CD4-positive, alpha-beta T cell treated with Interleukin-4 for 1 hour (primary cell): Measurements from ENCODE around the gene PIK3AP1.
A peak's percentile ranks its signal among the peaks of the same experiment; 100 is the strongest.
"Not testable (repeated sequence)": the region's sequence is repeated elsewhere in the genome, so short reads cannot be mapped to it uniquely, and the experiment has no call there.

ENCODE experiments used
- DNase-seq, 2 donors: peaks; one replicate each; pipeline ENCODE4 v3.0.0-alpha.2; 2020 to 2022

The PIK3AP1 gene, protein sequence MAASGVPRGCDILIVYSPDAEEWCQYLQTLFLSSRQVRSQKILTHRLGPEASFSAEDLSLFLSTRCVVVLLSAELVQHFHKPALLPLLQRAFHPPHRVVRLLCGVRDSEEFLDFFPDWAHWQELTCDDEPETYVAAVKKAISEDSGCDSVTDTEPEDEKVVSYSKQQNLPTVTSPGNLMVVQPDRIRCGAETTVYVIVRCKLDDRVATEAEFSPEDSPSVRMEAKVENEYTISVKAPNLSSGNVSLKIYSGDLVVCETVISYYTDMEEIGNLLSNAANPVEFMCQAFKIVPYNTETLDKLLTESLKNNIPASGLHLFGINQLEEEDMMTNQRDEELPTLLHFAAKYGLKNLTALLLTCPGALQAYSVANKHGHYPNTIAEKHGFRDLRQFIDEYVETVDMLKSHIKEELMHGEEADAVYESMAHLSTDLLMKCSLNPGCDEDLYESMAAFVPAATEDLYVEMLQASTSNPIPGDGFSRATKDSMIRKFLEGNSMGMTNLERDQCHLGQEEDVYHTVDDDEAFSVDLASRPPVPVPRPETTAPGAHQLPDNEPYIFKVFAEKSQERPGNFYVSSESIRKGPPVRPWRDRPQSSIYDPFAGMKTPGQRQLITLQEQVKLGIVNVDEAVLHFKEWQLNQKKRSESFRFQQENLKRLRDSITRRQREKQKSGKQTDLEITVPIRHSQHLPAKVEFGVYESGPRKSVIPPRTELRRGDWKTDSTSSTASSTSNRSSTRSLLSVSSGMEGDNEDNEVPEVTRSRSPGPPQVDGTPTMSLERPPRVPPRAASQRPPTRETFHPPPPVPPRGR

DNA sequence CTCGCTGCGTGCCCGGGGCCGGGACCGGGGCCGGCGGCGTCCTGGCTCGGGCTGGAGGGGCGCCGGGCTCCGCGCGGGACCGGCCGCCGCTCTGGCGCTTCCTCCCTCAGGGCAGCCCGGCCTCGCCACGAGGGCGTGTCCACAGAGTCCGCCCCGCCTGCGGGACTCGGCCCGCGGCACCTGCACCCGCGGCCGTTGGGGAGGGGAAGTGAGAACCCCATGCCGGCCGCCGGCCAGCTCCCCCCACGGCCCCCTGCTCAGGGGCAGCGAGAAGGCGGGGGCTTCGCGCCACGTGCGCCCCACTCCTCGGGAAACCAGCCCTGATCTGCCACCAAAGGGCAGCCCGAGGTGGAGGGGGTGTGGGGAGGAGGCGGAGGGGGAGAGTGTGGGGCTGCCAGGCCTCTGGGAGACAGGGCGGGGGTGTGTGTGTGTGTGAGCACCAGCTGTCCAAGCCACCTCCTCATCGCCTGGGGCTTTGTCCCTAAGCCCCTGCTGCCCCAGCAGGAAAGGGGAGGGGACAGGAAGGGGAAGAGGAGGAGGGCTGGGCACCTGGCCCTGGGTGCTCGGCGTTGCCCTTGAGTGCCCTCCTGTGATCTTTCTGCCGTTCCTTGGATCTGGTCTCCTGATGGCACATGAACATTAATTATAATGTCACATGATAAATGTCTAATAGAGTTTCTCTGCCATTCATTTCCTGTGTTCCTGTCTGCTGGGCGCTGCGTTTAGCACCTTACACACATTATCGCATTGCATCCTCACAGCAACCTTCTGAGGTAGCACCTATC, at the start of gene PIK3AP1:
Gene PIK3AP1 (minus strand): TSS at position 93 of the 785 bp plus-strand sequence. CDS start 120 bp downstream, outside the sequence.
- peak; percentile 50 to 61 for DNase-seq

- DNase-seq = no peak
Measured at GRCh38 chr10:96768136-96768535, 47.8 kb upstream of the PIK3AP1 start.

DNA sequence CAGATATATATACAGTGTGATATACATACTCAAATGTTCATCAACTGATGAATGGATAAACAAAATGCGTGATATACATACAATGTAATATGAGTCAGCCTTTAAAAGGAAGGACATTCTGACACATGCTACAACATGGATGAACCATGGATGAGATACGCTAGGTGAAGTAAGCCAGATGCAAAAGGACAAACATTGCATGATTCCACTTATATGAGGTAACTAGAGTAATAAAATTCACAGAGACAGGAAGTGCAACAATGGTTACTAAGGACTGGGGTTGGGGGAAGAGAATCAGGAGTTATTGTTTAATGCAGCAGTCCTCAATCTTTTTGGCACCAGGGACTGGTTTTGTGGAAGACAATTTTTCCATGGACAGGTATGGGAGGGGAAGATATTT, 47.3 kb upstream of the PIK3AP1 start:
- DNase-seq = no peak

- DNase-seq = peak; percentile 75 to 77
Measured at GRCh38 chr10:96765406-96766240, 45.3 kb upstream of the PIK3AP1 start.

- DNase-seq = no peak
Measured at GRCh38 chr10:96764425-96765060, 44.2 kb upstream of the PIK3AP1 start.

DNA sequence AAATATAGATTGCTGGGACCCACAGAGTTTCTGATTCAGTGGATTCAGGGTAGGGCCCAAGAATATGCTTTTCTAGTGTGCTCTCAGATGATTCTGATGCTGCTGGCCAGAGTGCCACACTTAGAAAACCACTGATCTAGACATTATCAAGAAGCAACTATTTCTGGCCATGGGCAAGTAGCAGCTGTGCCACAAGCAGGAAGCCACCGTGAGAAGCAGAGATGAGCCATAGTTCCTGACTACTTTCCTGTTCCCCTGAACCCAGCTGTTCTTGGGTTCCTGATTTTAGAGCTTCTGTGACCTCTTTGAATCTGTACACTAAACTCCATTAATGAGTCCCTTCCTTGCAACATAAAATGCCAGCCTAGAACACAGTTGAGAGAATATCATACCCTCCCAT, 38.1 kb upstream of the PIK3AP1 start:
- DNase-seq = peak in 1 of 2 donors; percentile 43

DNA sequence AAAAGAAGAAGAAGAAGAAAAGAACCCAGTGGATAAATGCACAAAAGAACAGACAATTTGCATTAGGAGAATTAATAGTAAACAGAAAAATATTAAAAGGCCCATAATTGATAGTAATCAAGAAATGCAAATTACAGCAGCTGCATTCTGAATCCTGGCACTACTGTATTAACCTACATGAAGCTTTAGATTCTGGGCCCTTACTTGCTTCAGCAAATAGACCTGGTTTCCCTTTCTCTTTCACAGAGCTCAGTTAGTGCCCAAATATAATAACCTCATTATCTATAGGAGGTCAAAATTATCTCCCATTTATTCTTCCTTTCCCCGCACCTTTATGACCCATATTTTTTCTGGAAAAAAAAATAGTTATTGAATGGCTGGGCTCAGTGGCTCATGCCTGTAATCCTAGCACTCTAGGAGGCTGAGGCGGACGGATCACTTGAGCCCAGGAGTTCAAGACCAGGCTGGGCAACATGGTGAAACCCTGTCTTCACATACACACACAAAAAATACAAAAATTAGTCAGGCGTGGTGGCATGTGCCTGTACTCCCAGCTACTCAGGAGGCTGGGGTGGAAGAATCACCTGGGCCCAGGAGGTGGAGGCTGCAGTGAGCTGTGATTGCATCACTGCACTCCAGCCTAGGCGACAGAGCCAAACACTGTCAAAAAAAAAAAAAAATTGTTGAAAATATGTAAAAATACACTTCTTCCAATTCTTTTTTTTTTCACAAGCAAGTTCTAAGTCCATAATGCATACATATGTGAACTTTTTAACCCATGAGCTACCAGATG, 36.0 kb upstream of the PIK3AP1 start:
- DNase-seq = no peak

DNA sequence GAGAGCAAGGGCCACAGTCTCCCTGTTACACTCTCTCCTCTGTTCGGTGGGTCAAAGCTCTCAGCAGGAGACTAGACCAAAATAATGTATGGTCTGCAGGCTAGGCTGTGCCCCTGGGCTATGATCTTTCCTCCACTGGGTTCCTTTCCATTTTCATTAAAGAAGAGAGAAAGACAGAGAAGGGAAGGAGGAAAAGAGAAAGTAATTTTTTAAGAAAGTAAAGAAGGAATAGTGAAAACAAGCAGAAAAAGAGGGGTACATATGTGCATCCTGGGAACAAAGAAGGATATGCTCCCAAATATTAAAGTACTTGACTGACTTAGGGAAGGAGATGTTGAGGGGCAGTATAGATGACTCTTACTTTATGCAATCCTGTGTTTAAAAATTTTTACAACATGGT, 33.6 kb upstream of the PIK3AP1 start:
- no peak for DNase-seq

DNA sequence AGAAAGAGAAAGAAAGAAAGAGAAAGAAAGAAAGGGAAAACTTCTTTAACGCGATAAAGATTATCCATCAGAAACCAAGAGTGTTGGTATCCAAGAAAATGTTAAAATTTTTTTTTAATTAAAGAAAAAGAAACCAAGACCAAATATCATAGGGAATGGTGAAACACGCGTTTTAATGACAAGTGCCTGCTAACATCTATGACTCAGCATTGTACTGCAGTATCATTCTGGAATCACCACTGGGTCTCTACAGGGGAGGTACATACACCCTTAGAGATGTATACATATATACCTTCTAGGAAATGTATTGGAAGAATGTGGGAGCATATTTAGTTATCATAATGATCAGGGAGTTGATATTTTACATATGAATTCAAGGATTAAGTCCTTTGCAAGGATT, 32.1 kb upstream of the PIK3AP1 start:
- no peak for DNase-seq

DNA sequence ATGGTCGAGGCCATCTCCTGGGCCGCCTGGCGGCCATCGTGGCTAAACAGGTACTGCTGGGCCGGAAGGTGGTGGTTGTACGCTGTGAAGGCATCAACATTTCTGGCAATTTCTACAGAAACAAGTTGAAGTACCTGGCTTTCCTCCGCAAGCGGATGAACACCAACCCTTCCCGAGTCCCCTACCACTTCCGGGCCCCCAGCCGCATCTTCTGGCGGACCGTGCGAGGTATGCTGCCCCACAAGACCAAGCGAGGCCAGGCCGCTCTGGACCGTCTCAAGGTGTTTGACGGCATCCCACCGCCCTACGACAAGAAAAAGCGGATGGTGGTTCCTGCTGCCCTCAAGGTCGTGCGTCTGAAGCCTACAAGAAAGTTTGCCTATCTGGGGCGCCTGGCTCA, 30.0 kb upstream of the PIK3AP1 start:
- DNase-seq = not testable (repeated sequence)

DNA sequence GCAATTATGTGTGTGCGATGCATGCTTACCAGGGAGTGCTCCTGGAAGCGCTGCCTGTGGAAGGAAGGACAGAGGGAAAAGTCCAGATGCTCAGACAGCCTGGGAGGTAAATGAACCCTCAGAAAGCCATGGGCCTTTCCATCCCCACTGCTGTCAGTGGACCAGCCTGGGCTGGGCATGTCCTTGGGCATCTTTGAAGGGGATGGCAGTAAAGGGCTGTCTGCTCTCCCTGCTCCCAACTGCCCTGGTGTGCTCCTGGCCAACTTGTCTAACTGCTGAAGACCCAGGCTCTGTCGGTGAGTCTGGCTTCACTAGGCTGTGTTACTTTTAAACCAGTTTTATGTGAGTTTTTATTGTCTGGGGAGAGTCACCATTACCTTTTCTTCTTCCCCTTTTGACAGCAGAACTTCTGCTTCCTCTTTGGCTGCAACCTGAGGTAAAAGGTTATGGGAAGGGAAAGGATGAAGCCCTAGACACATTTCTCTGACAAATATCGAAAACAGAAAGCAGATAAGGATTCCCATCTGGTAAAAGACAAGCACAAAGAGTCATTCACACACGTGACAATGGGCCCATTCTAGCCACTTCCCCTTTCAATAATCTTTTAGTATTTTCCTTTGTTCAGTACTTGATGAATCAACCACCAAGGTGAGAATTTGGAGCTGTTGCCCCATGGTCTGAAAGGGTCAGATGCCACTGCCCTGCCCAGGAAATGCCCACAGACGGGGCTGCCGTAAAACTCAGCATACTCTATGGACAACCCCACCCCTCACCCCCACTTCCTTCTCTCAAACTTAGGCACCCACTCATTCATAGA, 27.6 kb upstream of the PIK3AP1 start:
- peak; percentile 17 to 33 for DNase-seq

GRCh38 chr10:96746503-96746902, 26.2 kb upstream of the PIK3AP1 start:
- no peak for DNase-seq

DNA sequence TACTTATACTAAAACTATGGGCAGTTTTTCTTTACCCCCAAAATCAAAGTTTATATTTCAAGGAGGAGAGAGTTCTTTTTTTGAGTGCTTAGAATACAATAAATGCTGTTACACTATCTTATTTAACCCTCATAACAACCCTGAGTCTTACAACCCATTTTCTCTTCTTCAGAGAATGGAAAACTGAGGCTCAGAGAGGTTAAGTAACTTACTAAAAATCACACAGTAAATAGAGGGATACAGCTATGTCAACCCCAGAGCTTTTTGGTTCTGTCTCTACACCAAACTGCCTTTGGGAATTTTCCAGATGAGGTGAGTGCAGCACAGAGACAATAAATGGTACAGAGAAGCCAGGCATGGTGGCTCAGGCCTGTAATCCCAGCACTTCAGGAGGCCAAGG, 25.6 kb upstream of the PIK3AP1 start:
- no peak for DNase-seq

DNA sequence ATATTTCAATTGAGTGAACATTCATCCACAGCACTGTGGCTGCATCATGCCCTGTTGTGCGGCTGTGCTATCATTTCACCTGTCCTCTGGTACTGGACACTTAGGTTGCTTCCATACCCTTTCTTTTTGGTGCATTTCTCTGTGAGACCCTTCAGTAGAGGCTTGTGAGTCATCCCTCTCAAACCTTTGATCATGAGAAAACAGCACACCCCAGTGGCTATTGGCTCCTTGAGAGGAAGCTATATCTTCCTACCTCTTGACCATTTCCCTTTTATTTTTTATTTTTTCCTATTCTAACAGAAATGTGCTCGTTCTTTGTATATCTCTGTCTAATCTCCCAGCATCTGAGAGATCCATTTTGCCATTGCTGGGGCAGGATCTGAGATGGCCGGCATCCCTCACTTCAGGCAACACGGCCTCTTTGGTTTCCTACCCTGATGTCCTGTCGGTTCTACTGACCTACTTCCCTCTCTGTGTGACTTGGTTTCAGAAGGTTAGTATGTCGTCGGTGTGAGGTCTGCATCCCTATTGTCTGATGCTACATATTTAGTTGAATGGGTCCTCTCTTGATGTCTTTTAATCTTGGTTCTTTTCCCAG, 23.8 kb upstream of the PIK3AP1 start:
- no peak for DNase-seq

GRCh38 chr10:96741557-96741956, 21.2 kb upstream of the PIK3AP1 start:
- not testable (repeated sequence) for DNase-seq

- DNase-seq = peak in 1 of 2 donors; percentile 73
Measured at GRCh38 chr10:96740579-96741281, 20.4 kb upstream of the PIK3AP1 start.

- no peak for DNase-seq
Measured at GRCh38 chr10:96740141-96740540, 19.8 kb upstream of the PIK3AP1 start.

- peak in 1 of 2 donors; percentile 43 for DNase-seq
Measured at GRCh38 chr10:96737307-96737902, 17.1 kb upstream of the PIK3AP1 start.
